HG03066 (cell line): ENCODE results near the gene NPIPA1.
"Not testable (repeated sequence)": the region's sequence is repeated elsewhere in the genome, so short reads cannot be mapped to it uniquely, and the experiment has no call there.

Experiments used
- ATAC-seq: cut with Tn5 transposase; IDR thresholded peaks from one replicate; pipeline ENCODE4 v1.9.1; 2021; ENCODE audit warnings: low read depth; ENCODE audit not compliant: unreplicated experiment

Gene NPIPA1

GRCh38 chr16:14975418-14976194, 38.4 kb downstream of the NPIPA1 start:
- ATAC-seq = not testable (repeated sequence)

DNA sequence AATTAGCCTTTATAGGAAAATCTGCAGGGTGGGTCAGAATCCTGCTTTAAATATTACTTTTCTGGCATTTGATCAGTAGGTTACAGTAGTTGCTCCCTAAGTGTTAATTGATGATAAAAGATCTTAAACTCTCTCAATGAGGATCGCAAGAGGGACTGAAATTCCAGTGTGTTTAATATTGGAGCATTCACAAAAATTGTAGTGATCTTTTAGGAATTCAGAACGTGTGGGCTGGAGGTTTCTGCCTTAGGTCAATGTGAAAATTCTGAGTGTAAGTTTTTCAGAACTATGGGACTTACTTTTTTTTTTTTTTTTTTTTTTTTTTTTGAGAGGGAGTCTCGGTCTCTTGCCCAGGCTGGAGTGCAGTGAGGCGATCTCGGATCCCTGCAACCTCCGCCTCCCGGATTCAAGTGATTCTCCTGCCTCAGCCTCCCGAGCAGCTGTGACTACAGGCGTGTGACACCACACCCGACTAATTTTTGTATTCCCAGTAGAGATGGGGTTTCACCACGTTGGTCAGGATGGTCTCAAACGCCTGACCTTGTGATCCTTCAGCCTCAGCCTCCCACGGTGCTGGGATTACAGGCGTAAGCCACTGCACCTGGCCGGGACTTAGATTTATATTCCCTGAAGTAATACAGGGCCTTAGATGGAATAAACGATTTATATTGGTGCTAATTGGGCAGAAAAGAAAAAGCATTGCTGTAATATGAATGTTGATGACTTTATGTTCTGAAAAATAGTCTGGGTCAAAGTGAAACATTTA, 39.9 kb downstream of the NPIPA1 start:
- ATAC-seq = not testable (repeated sequence)

GRCh38 chr16:14978281-14978680, 41.0 kb downstream of the NPIPA1 start:
- ATAC-seq = not testable (repeated sequence)

- not testable (repeated sequence) for ATAC-seq
Observed at GRCh38 chr16:14978908-14979307, 41.7 kb downstream of the NPIPA1 start.

- not testable (repeated sequence) for ATAC-seq
Observed at GRCh38 chr16:14981234-14981633, 44.0 kb downstream of the NPIPA1 start.

DNA sequence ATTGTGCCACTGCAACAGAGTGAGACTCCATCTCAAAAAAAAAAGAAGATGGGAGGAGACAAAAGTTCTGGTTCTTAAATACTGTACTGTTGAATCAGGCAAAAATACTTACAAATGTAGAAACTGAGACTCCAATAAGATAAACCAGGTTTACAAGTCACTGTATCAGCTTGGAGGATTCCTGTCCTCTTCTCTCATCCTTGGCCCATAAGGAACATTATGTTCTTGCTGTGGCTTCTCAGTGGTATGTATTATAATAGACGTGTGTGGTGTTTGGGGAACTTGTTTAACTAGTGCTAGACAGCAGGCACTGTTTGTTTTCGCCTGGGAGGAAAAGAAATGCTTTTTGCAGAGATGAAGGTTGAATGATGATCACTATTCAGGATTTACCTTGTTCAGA, 45.3 kb downstream of the NPIPA1 start:
- not testable (repeated sequence) for ATAC-seq

- ATAC-seq = not testable (repeated sequence)
Observed at GRCh38 chr16:14988092-14988491, 50.8 kb downstream of the NPIPA1 start.

GRCh38 chr16:14988661-14989191, 51.5 kb downstream of the NPIPA1 start:
- ATAC-seq = not testable (repeated sequence)

- ATAC-seq = not testable (repeated sequence)
Observed at GRCh38 chr16:14989291-14990281, 52.3 kb downstream of the NPIPA1 start.

DNA sequence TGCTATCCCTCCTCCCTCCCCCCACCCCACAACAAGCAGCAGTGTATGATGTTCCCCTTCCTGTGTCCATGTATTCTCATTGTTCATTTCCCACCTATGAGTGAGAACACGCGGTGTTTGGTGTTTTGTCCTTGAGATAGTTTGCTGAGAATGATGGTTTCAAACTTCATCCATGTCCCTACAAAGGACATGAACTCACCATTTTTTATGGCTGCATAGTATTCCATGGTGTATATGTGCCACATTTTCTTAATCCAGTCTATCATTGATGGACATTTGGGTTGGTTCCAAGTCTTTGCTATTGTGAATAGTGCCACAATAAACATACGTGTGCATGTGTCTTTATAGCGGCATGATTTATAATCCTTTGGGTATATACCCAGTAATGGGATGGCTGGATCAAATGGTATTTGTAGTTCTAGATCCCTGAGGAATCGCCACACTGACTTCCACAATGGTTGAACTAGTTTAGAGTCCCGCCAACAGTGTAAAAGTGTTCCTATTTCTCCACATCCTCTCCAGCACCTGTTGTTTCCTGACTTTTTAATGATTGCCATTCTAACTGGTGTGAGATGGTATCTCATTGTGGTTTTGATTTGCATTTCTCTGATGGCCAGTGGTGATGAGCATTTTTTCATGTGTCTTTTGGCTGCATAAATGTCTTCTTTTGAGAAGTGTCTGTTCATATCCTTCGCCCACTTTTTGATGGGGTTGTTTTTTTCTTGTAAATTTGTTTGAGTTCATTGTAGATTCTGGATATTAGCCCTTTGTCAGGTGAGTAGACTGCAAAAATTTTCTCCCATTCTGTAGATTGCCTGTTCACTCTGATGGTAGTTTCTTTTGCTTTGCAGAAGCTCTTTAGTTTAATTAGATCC, 56.3 kb downstream of the NPIPA1 start:
- ATAC-seq = not testable (repeated sequence)

- ATAC-seq = not testable (repeated sequence)
Observed at GRCh38 chr16:14996702-14997101, 59.5 kb downstream of the NPIPA1 start.

DNA sequence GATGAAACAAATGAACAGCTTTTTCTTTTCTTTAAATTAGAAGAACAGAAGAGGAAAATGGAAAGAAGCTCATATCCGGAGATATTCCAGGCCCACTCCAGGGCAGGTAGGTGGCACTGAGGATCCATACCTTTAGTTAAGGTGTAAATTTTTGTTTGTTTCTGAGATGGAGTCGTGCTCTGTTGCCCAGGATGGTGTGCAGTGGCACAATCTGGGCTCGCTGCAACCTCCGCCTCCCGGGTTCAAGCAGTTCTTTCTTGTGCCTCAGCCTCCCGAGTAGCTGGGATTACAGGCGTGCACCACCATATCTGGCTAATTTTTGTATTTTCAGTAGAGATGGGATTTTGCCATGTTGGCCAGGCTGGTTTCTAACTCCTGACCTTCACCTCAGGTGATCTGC, 61.1 kb downstream of the NPIPA1 start:
- ATAC-seq = not testable (repeated sequence)

- ATAC-seq = not testable (repeated sequence)
Observed at GRCh38 chr16:14999845-15000244, 62.6 kb downstream of the NPIPA1 start.
